Measurements from ENCODE around the gene NYAP2.
A peak's percentile ranks its signal among the peaks of the same experiment; 100 is the strongest.

Gene NYAP2

GRCh38 chr2:225378984-225379383 is 20.5 kb upstream of the NYAP2 start:
- TF ChIP-seq CTCF (IDR thresholded peaks at IDR 0.05; ENCODE audit: low read depth, low read length), result no peak
- DNase-seq (ENCODE audit: low read depth, low spot score), result no peak
- in situ Hi-C loops (cut with HindIII; ENCODE audit: low sequenced_read_pairs), result no loop called here

GRCh38 chr2:225379856-225380255 is 19.7 kb upstream of the NYAP2 start:
- no peak overlapping the region for H3K4me3 ChIP-seq (ENCODE audit: low read depth, low read length)
- TF ChIP-seq CTCF (IDR thresholded peaks at IDR 0.05; ENCODE audit: low read depth, low read length), result no peak
- in situ Hi-C loops (cut with HindIII; ENCODE audit: low sequenced_read_pairs), result no loop called here

More at GRCh38 chr2:225378984-225379383, 20.5 kb upstream of the NYAP2 start:
- H3K4me3 ChIP-seq (ENCODE audit: low read depth, low read length), result no peak overlapping the region

GRCh38 chr2:225381609-225382008 is 17.9 kb upstream of the NYAP2 start:
- no peak for DNase-seq (ENCODE audit: low read depth, low spot score)
- in situ Hi-C loops (cut with HindIII; ENCODE audit: low sequenced_read_pairs), result no loop called here
- no peak for TF ChIP-seq CTCF (IDR thresholded peaks at IDR 0.05; ENCODE audit: low read depth, low read length)
- H3K4me3 ChIP-seq (ENCODE audit: low read depth, low read length), result no peak overlapping the region

More at GRCh38 chr2:225379856-225380255, 19.7 kb upstream of the NYAP2 start:
- no peak for DNase-seq (ENCODE audit: low read depth, low spot score)

- no peak for DNase-seq (ENCODE audit: low read depth, low spot score)
- H3K4me3 ChIP-seq (ENCODE audit: low read depth, low read length), result no peak overlapping the region
- in situ Hi-C loops (cut with HindIII; ENCODE audit: low sequenced_read_pairs), result no loop called here
- TF ChIP-seq CTCF (IDR thresholded peaks at IDR 0.05; ENCODE audit: low read depth, low read length), result no peak
Measured at GRCh38 chr2:225398372-225398771, 1.1 kb upstream of the NYAP2 start.

- in situ Hi-C loops (cut with HindIII; ENCODE audit: low sequenced_read_pairs), result no loop called here
- peak; percentile 74 for DNase-seq (ENCODE audit: low read depth, low spot score)
- TF ChIP-seq CTCF (IDR thresholded peaks at IDR 0.05; ENCODE audit: low read depth, low read length), result no peak
- no peak overlapping the region for H3K4me3 ChIP-seq (ENCODE audit: low read depth, low read length)
Measured at GRCh38 chr2:225400060-225400511, 576 bp downstream of the NYAP2 start.

GRCh38 chr2:225400546-225401400 is 1.3 kb downstream of the NYAP2 start:
- no peak for DNase-seq (ENCODE audit: low read depth, low spot score)
- in situ Hi-C loops (cut with HindIII; ENCODE audit: low sequenced_read_pairs), result no loop called here
- TF ChIP-seq CTCF (IDR thresholded peaks at IDR 0.05; ENCODE audit: low read depth, low read length), result no peak
- H3K4me3 ChIP-seq (ENCODE audit: low read depth, low read length), result no peak overlapping the region

All from astrocyte of the spinal cord (primary cell).